Adrenal gland (tissue), 12 donors: ENCODE measurements around the gene ANKS1B. TPM values are rescaled to one million over a fixed set of nuclear protein-coding genes. Genes with fewer than 3 reads are reported as not detected.

Experiments
- DNase-seq, 7 donors: peaks; one replicate each; pipeline ENCODE4 v3.0.0-alpha.2; 2019 to 2020
- H3K27ac ChIP-seq, 5 donors: fragments of 200-600 bp; sonication (generic) in 4 of 5; 1 replicate in 3 of 5; 2 replicates in 2 of 5; pipeline versions ENCODE4 v1.5.1 to v1.8.0; 2016 to 2020; ENCODE audit warnings: mild to moderate bottlenecking in 1 of 5
- H3K27me3 ChIP-seq: fragments of 200-600 bp; 2 replicates; pipeline ENCODE4 v1.8.0; 2021
- H3K36me3 ChIP-seq, 2 donors: fragments of 200-600 bp; replicated peaks in 1 of 2; 1 replicate in 1 of 2; 2 replicates in 1 of 2; pipeline versions ENCODE4 v1.5.1 to v1.8.0; 2018 to 2022
- H3K4me1 ChIP-seq, 2 donors: fragments of 200-600 bp; replicated peaks in 1 of 2; 1 replicate in 1 of 2; 2 replicates in 1 of 2; pipeline versions ENCODE4 v1.5.1 to v1.8.0; 2018 to 2021
- H3K4me3 ChIP-seq, 4 donors: fragments of 200-600 bp; sonication (generic) in 3 of 4; one replicate each; pipeline ENCODE4 v1.5.1; 2016 to 2018
- H3K9me3 ChIP-seq, 3 donors: fragments of 200-600 bp; sonication (generic) in 1 of 3; replicated peaks in 1 of 3; 1 replicate in 2 of 3; 2 replicates in 1 of 3; pipeline versions ENCODE4 v1.5.1 to v1.8.0; 2016 to 2021
- POLR2A ChIP-seq, 2 donors: fragments of 450-650 bp; IDR thresholded peaks; one replicate each; pipeline ENCODE4 v1.6.1; 2017; ENCODE audit warnings: antibody characterized with exemption in 2 of 2, mild to moderate bottlenecking in 2 of 2, moderate library complexity in 1 of 2
- WGBS, 4 donors: extraction: QIAGEN DNeasy Blood & Tissue Kit in 2 of 4; methylation state at CpG; one replicate each; pipeline versions ENCODE4 v1.1.5 to v1.1.7; 2013 to 2017; 5-methylcytosine and 5-hydroxymethylcytosine counted together
- intact Hi-C, 2 donors: fragments of 100-400 bp; cut with DNase I; formaldehyde crosslinking; loops; one replicate each; pipeline versions ENCODE4 v1.14.1 to v1.15.0; 2022 to 2023
- polyA plus RNA-seq, 3 donors: library from polyadenylated mRNA; stranded (reverse); fragments of 200-250 nt in 2 of 3; fragments of 350-450 nt in 1 of 3; fragmentation: Illumina TruSeq in 1 of 3; extraction: RNeasy Lipid Tissue Mini Kit (QIAGEN cat#74804) in 1 of 3; gene quantifications; one replicate each; pipeline ENCODE4 v1.2.3, GENCODE V29; 2013 to 2014
- total RNA-seq, 9 donors: library from RNA; depleted of rRNA in 4 of 9; stranded (reverse); fragments of >200 nt in 4 of 9; fragments of 120-200 nt in 1 of 9; fragmentation: NEBNext Ultra II Directional in 1 of 9; extraction: Animal tissue kit (Norgen Biotek cat#: 25700) in 1 of 9; gene quantifications; one replicate each; pipeline versions ENCODE4 v1.1.0 to v1.2.4, GENCODE V29; 2013 to 2023
- TF ChIP-seq, protein P1 (sequence below), 6 experiments: fragments of 450-650 bp in 4 of 6; fragments of 200-600 bp in 2 of 6; sonication (generic) in 1 of 6; IDR thresholded peaks; 1 replicate in 5 of 6; 2 replicates in 1 of 6; pipeline versions ENCODE4 v1.5.1 to v1.8.0; 2016 to 2021; ENCODE audit warnings: antibody characterized with exemption in 6 of 6, mild to moderate bottlenecking in 2 of 6, moderate library complexity in 1 of 6
- donor health status: healthy with polysubstance abuse.
- donor health status: Bipolar disorder and iron deficiency.
- donor health status: DM: yes; HTN: yes; CAD: no.
- donor health status: DM: no; HTN: no; CAD: no.
- donor health status: DM: no; HTN: no; CAD: no.
- donor health status: DM: yes; HTN: yes; CAD: no.

ANKS1B gene
- total and polyA plus RNA-seq, 12 donors: 1.3 to 28.1 (median 8.0) TPM

DNA sequence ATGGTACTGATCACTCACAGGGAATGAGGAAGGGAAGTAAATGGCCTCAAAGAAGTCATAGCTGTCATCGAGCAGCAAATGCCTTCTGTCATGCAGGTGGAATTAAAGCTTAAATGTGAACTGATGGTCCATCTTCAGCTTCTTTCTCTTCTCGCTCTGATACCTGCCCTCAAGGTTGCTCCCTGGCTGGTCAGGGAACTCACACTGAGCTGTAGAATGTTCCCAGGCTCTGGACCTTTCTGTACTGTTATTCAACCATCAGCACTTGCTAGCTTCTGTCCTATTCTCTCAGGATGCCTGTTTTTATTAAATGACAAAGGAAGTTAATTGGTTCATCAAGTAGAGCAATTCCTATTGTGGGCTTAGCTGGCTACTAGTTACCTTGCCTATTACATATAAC, 875.8 kb downstream of the ANKS1B start:
- intact Hi-C loops: no loop called here
- H3K4me1 ChIP-seq: no peaks in the 10 kb centered on the region
- no peak for DNase-seq
- H3K36me3 ChIP-seq: no peaks in the 10 kb centered on the region
- H3K27me3 ChIP-seq: no peaks in the 10 kb centered on the region
- WGBS, 4 donors: 74 to 88% (median 81%) methylated on average over 2 of the region's 2 CpGs
- H3K9me3 ChIP-seq: no peaks in the 10 kb centered on the region
- H3K4me3 ChIP-seq: no peak overlapping the region
- H3K27ac ChIP-seq: no peak overlapping the region
- TF ChIP-seq, protein P1, sequence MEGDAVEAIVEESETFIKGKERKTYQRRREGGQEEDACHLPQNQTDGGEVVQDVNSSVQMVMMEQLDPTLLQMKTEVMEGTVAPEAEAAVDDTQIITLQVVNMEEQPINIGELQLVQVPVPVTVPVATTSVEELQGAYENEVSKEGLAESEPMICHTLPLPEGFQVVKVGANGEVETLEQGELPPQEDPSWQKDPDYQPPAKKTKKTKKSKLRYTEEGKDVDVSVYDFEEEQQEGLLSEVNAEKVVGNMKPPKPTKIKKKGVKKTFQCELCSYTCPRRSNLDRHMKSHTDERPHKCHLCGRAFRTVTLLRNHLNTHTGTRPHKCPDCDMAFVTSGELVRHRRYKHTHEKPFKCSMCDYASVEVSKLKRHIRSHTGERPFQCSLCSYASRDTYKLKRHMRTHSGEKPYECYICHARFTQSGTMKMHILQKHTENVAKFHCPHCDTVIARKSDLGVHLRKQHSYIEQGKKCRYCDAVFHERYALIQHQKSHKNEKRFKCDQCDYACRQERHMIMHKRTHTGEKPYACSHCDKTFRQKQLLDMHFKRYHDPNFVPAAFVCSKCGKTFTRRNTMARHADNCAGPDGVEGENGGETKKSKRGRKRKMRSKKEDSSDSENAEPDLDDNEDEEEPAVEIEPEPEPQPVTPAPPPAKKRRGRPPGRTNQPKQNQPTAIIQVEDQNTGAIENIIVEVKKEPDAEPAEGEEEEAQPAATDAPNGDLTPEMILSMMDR (IDR thresholded peaks at IDR 0.05): no peak
- no peak for TF ChIP-seq POLR2A (IDR thresholded peaks at IDR 0.05)

DNA sequence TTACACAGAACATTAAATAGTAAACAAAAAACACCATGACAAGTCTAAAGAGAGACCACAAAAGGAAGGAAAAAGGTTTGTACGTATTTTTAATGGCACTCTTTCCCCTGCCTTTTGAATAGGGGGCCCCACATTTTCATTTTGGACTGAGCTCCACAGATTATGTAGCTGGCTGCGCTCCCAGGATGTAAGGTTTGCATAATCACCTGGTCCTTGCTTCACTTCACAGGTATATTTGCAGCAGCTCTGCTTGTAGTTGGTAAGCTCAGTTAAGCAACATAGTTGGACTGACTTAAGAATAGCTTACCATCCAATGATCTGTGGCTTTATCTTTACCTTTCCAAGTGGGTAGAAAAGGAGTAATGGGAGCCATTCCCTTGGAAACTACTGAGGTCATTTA, 885.0 kb downstream of the ANKS1B start:
- Histone ChIP-seq H3K9me3 (no peaks in the 10 kb centered on the region), H3K4me1 (no peaks in the 10 kb centered on the region), H3K27ac (no peak overlapping the region), H3K27me3 (no peaks in the 10 kb centered on the region), H3K4me3 (no peak overlapping the region), H3K36me3 (no peaks in the 10 kb centered on the region)
- TF ChIP-seq, protein P1 (IDR thresholded peaks at IDR 0.05): no peak
- TF ChIP-seq POLR2A (IDR thresholded peaks at IDR 0.05): no peak
- intact Hi-C loops: no loop called here
- WGBS, 4 donors: 79 to 88% (median 84%) methylated on average over 2 of the region's 2 CpGs
- no peak for DNase-seq

DNA sequence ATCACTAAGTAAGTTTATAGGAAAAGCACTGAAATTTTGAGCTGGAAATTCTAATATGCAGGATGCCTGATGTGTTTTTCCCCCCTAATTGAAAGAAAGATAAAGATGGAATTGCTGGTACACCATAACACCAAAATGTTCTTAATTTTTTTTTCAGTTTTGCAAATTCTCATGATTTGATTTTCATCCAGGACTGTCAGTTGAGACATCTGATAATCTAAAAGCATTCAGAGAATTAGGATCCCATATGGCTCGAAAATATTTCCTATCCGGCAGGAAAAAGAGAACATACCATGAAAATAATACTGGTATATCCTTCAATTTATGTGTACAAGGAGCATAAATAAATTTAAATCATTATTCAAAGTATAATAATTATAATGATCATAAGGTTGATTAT, 887.6 kb downstream of the ANKS1B start:
- Histone ChIP-seq H3K9me3 (no peaks in the 10 kb centered on the region), H3K27ac (no peak overlapping the region), H3K4me3 (no peak overlapping the region), H3K36me3 (no peaks in the 10 kb centered on the region), H3K27me3 (no peaks in the 10 kb centered on the region), H3K4me1 (no peaks in the 10 kb centered on the region)
- TF ChIP-seq, protein P1 (IDR thresholded peaks at IDR 0.05): no peak
- TF ChIP-seq POLR2A (IDR thresholded peaks at IDR 0.05): no peak
- 85 to 94% (median 89%) methylated on average over 2 of the region's 2 CpGs for WGBS, 4 donors
- intact Hi-C loops: no loop called here
- no peak for DNase-seq

DNA sequence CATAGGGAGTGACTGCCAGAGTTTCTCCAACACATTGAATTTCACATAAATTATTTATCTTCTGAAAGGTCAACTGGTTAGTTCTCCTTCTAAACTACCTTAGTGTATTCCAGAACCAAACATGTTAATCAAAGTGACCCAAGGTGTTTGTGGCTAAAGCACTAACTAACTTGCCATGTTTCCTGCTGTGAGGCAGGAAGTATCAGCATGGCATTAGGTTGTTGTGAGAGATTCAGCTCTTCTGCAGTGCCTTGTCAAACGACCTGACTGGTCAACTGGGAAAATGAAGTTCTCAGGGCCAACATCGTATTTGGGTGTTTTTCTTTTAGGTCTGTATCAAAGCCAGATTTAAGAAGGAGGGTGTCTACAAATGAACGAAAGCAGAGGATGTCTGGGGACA, 891.6 kb downstream of the ANKS1B start:
- no peak for DNase-seq
- intact Hi-C loops: no loop called here
- Histone ChIP-seq H3K36me3 (no peaks in the 10 kb centered on the region), H3K4me3 (no peak overlapping the region), H3K4me1 (no peaks in the 10 kb centered on the region), H3K9me3 (no peaks in the 10 kb centered on the region), H3K27ac (no peak overlapping the region), H3K27me3 (no peaks in the 10 kb centered on the region)
- TF ChIP-seq, protein P1 (IDR thresholded peaks at IDR 0.05): no peak
- no peak for TF ChIP-seq POLR2A (IDR thresholded peaks at IDR 0.05)
- 41 to 46% (median 44%) methylated on average over 3 of the region's 3 CpGs for WGBS, 4 donors
